GM12891 (cell line): ENCODE results near the gene L3MBTL2.

Source experiments
- DNase-seq: peaks from one replicate; pipeline ENCODE4 v3.0.0; 2011; ENCODE audit warnings: low spot score; ENCODE audit not compliant: insufficient read length
- FAIRE-seq: peaks from 2 replicates; lab custom pipeline; 2011; peaks lifted over from hg19 to GRCh38; lab: Jason Lieb, UNC
- PAX5 ChIP-seq: IDR thresholded peaks from 2 replicates; pipeline ENCODE4 v1.6.1; 2011; ENCODE audit warnings: low read length, moderate library complexity, mild to moderate bottlenecking; ENCODE audit not compliant: insufficient read depth, severe bottlenecking
- POLR2A ChIP-seq: IDR thresholded peaks from 2 replicates; pipeline ENCODE4 v1.6.1; 2011; ENCODE audit warnings: low read depth, low read length, control low read depth
- POLR2AphosphoS5 ChIP-seq: IDR thresholded peaks from 2 replicates; pipeline ENCODE4 v1.6.1; 2011; ENCODE audit warnings: low read depth, low read length, control low read depth
- POU2F2 ChIP-seq: IDR thresholded peaks from 2 replicates; pipeline ENCODE4 v1.6.1; 2011; ENCODE audit warnings: low read depth, mild to moderate bottlenecking, control low read depth, low read length, moderate library complexity
- SPI1 ChIP-seq: IDR thresholded peaks from 2 replicates; pipeline ENCODE4 v1.6.1; 2011; ENCODE audit warnings: low read depth, low read length, control low read depth
- TAF1 ChIP-seq: IDR thresholded peaks from 2 replicates; pipeline ENCODE4 v1.6.1; 2011; ENCODE audit warnings: low read depth, low read length, control low read depth

L3MBTL2 gene

GRCh38 chr22:41230401-41230785 lies 25.3 kb downstream of the L3MBTL2 start:
- TF ChIP-seq SPI1 (no peak), POU2F2 (no peak), POLR2A (no peak), TAF1 (no peak), POLR2AphosphoS5 (no peak), PAX5 (no peak)
- FAIRE-seq (no peak), DNase-seq (no peak)

- TF ChIP-seq POU2F2 (no peak), POLR2A (no peak), POLR2AphosphoS5 (no peak), SPI1 (no peak), PAX5 (no peak), TAF1 (no peak)
- FAIRE-seq (no peak), DNase-seq (no peak)
Measured at GRCh38 chr22:41231369-41231768, 26.3 kb downstream of the L3MBTL2 start.

GRCh38 chr22:41234815-41235695 lies 29.9 kb downstream of the L3MBTL2 start:
- TF ChIP-seq PAX5 = no peak
- no peak for TF ChIP-seq SPI1
- TF ChIP-seq POLR2AphosphoS5 = no peak
- TF ChIP-seq POU2F2 = no peak
- no peak for TF ChIP-seq TAF1
- TF ChIP-seq POLR2A = no peak
- FAIRE-seq (no peak), DNase-seq (no peak)

- peak; percentile 97 for FAIRE-seq
- no peak for TF ChIP-seq TAF1
- TF ChIP-seq POLR2AphosphoS5 = no peak
- TF ChIP-seq POU2F2 = no peak
- no peak for TF ChIP-seq SPI1
- no peak for DNase-seq
Measured at GRCh38 chr22:41237036-41237706, 32.1 kb downstream of the L3MBTL2 start.

- FAIRE-seq (no peak), DNase-seq (peak; percentile 97)
Measured at GRCh38 chr22:41237707-41238569, 32.8 kb downstream of the L3MBTL2 start.

GRCh38 chr22:41238570-41239442 lies 33.7 kb downstream of the L3MBTL2 start:
- DNase-seq (no peak), FAIRE-seq (no peak)
- TF ChIP-seq POU2F2 = no peak
- TF ChIP-seq SPI1 = no peak
- no peak for TF ChIP-seq POLR2A
- TF ChIP-seq POLR2AphosphoS5 = no peak
- TF ChIP-seq TAF1 = no peak

More at GRCh38 chr22:41237707-41238569, 32.8 kb downstream of the L3MBTL2 start:
- TF ChIP-seq SPI1 = peak; percentile 79
- no peak for TF ChIP-seq POLR2AphosphoS5

- FAIRE-seq = no peak
- DNase-seq = no peak
- TF ChIP-seq POU2F2 (no peak), POLR2A (no peak), SPI1 (no peak)
Measured at GRCh38 chr22:41239443-41240128, 34.5 kb downstream of the L3MBTL2 start.

GRCh38 chr22:41240377-41241132 lies 35.4 kb downstream of the L3MBTL2 start, which contains the start of gene CHADL:
TSS of gene CHADL (minus strand) at chr22:41240931. CDS start at chr22:41240881, 50 bp downstream.
- TF ChIP-seq TAF1 (no peak), POLR2AphosphoS5 (no peak), POLR2A (no peak), POU2F2 (no peak), PAX5 (no peak), SPI1 (no peak)
- FAIRE-seq = no peak
- no peak for DNase-seq
